Activated gamma-delta T cell (primary cell): ENCODE measurements around the gene STAMBPL1.
A peak's percentile ranks its signal among the peaks of the same experiment; 100 is the strongest.
"Not testable (repeated sequence)": the region's sequence is repeated elsewhere in the genome, so short reads cannot be mapped to it uniquely, and the experiment has no call there.

ENCODE experiments used
- DNase-seq: peaks from one replicate; lab custom pipeline; 2025; lab: John Stamatoyannopoulos, UW

The STAMBPL1 gene

GRCh38 chr10:88857831-88858230, 22.2 kb upstream of the STAMBPL1 start:
- DNase-seq = no peak

GRCh38 chr10:88858491-88858890, 21.6 kb upstream of the STAMBPL1 start:
- no peak for DNase-seq

DNA sequence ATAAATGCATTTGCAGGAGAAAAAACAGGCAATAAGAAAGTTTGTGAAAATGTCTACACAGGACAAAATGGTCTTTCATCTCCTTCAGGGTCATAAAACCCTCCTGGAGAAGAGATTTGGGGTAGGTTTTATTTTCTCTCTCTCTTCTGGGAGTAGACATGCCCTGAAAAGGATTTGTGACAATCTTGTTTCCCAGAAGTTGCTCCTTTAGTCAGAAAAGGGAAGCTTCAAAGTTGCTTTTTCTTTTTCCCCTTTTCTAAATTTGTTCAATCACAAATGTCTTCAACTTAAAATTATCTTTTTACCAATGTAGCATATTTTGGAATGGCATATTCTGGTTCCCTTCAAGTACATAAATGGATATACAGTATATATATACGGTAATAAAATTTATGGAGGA, 19.0 kb upstream of the STAMBPL1 start:
- no peak for DNase-seq

DNA sequence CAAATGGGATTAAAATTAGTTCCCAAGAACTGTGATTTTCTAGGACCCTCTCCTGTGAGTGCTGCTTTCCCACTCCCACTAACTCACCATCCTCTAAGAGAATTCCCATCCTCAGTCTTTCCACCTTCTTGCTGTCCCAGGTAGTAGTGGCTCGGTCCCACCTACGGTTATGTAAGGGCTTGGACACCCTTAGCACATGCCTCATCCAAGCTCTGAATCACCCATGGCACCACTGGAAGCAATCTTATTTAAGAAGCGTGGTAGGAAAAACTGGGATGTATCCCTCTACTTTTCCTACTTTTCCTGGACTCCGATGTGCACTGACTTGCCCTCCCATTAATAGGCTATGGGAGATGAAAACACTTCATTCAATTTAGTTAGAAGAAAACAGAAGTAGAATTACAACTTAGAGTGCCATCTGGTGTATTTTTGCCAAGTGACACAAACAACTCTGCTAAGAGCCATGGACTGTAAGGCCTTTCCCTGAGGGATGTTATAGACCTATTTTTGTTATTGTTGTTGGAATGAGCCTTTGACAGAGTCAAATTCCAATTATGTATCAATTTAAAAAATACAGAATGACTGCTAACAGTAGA, 14.7 kb upstream of the STAMBPL1 start:
- DNase-seq = no peak

DNA sequence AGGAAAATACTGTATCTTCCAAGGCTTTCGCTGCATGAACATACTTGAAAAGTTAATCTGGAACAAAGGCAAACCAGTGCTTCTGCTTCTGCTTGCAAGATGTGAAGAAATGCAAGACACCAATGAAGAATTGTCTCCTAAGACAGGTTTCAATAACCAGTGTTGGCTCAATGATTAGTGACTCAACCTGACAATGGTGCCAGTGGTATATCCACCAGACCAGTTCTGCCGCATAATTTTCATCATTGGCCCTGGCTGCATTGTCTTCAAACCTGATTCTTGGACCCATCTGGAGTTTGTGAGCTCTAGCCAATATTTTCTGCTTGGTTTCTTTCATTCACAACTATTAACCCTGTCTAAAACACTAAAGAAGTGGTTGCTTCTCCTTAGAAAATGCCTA, 13.6 kb upstream of the STAMBPL1 start:
- DNase-seq = no peak

DNA sequence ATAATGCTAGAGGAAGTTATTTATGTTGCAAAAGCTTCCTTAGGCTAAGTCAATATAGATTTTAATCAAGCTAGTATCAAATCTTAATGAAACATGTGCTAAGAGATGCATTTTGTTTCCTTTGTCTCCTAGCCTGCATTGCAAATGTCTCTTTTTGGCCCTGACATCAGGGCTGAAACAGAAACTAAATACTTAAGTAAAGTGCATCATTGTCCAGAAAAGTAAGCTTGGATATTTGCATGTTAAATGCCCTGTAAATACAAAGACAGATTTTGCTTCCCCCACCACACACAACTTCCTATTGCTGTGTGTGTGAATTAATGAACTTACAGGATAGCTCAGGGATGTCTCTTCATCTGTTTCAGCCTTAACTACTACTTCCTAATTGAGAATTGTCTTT, 10.0 kb upstream of the STAMBPL1 start:
- no peak for DNase-seq

GRCh38 chr10:88873757-88874156, 6.3 kb upstream of the STAMBPL1 start:
- no peak for DNase-seq

GRCh38 chr10:88874281-88874680, 5.8 kb upstream of the STAMBPL1 start:
- no peak for DNase-seq

GRCh38 chr10:88875081-88875480, 5.0 kb upstream of the STAMBPL1 start:
- no peak for DNase-seq

GRCh38 chr10:88877298-88877697, 2.7 kb upstream of the STAMBPL1 start:
- no peak for DNase-seq

GRCh38 chr10:88880282-88881076, 434 bp downstream of the STAMBPL1 start:
- peak; percentile 58 for DNase-seq

- DNase-seq = no peak
Measured at GRCh38 chr10:88881320-88881719, 1.3 kb downstream of the STAMBPL1 start.

DNA sequence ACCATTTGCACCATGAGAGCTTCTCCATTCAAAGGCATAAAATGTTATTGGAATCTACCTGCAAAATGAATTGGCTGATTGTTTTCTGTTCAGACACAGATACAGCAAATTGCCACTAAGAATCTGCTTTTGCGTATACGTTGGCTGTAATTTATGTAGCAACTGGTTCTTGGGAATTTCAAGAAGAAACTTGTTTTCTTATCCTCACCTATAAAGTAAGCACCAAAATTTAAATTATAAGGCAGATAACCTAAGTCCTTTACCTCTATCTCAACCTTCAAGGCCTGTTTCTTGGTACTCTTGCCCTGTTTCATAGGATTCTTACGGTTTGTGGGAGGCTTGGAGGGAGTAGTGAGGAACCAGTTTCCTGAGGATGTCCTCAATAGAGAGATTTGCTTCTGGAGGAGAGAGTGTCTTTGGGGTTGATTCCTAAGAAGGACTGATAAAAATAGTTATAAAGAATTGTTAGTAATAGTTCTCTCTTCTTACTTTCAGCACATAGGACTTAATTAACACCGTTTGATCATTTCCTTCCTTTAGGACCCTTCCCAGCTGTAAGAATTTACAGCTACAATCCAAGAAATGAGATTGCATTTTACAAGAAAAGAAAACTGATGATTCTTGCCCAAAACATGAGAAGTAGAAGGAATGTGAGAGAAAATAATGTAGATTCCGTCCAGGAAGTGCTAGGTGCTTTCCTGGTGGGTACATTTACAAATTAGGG, 2.0 kb downstream of the STAMBPL1 start:
- no peak for DNase-seq

DNA sequence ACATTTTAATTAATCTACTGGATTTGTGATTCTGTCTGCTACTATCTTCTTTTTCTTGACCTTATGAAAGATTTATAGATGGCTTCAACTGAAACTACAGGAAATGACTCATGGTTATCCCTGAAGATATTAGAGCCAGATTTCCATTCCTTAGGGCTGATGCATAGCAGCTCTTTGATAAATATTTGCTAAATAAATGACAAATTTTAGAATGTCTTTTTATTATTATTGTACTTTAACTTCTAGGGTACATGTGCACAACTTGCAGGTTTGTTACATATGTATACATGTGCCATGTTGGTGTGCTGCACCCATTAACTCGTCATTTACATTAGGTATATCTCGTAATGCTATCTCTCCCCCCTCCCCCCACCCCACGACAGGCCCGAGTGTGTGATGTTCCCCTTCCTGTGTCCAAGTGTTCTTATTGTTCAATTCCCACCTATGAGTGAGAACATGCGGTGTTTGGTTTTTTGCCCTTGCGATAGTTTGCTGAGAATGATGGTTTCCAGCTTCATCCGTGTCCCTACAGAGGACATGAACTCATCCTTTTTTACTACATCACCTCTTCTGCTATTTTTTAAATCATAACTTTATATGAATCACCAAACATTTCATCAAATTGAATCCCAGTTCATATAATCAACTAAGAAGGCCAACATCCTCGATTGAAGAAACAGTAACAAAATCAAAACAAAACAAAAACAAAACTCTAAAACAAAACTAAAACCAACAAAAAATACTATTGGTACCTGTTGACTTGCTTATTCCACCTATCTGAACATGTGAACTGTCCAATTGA, 2.8 kb downstream of the STAMBPL1 start:
- DNase-seq = not testable (repeated sequence)

DNA sequence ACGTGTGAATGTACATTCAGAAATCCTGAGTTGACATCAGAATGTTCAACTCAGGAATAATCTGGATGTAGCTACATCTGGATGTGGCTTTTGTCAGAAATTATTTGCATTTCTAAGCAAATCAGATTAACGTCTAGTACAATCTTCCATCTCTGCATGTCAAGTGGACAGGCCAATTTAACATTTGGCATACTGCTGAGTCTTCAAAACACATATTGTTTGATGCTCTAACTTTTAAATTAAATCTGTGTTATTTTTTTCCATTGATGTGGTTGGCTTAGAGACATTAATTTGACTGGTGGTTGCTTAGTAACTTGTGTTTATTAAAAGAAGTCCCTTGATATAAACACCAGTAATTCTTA, 3.4 kb downstream of the STAMBPL1 start:
- DNase-seq = no peak

DNA sequence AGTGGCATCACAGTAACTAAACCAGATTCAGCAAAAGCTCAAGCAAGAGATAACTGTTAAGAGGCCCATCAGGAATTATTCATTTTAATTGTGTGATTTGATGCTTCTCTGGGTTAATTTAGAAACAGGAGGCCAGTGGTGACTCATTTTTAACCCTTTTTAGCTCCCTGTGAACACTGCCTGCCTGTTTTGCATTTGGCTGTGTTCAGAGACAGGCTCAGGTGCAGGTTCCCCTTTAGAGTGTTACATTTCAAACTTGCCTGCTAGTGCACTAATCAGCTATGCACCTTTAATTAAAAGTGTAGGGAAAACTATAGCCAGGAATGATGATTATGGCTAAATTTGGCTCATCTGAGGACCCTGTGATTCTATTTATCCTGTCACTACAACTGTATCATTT, 6.5 kb downstream of the STAMBPL1 start:
- no peak for DNase-seq

DNA sequence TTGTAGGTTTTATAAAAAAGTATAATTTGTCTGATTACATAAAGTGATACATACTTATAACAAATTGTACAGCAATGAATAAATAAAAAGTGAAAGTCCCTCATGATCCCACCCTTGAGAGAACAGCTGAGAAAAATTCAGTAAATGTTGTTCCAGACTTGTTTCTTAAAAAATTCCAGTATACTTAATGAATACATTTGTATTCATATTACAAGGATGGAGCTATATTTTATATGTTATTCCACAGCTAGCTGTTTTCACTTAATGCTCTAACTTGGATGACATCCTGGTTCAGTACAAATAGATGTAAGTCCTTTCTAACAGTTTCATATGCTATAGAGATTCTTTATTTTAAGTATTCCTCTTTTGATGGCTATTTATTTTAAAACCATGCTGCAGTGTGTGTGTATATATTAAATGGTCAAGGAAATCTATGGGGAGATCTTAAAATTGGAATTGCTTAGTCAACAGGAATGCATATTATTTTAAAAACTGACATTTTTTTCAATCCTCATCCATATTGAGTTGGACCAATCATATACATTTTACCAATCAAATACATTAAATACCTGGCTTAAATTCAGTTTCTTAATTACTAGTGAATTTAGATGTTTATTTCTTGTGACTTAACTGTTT, 8.9 kb downstream of the STAMBPL1 start:
- no peak for DNase-seq

GRCh38 chr10:88889559-88890337, 9.7 kb downstream of the STAMBPL1 start:
- DNase-seq = no peak

- DNase-seq = no peak
Measured at GRCh38 chr10:88890681-88891381, 10.8 kb downstream of the STAMBPL1 start.

GRCh38 chr10:88892222-88892967, 12.3 kb downstream of the STAMBPL1 start:
- DNase-seq = no peak
